Naive thymus-derived CD4-positive, alpha-beta T cell (primary cell): ENCODE results near the gene HLA-DMB. TPM values are rescaled to one million over a fixed set of nuclear protein-coding genes. Genes with fewer than 3 reads are reported as not detected.

ENCODE experiments used
- ATAC-seq: fragments of 150-1000 bp; cut with Tn5 transposase; 2 replicates; pipeline ENCODE4 v1.10.0; 2021; ENCODE audit warnings: mild to moderate bottlenecking, moderate library complexity
- CTCF ChIA-PET: fragments of 350-600 bp; sonication (Branson Sonifier 250); formaldehyde crosslinking; loops from one replicate; lab custom pipeline; 2021; ENCODE audit warnings: antibody characterized with exemption; lab: Charles Lee
- POLR2A ChIA-PET: fragments of 350-600 bp; sonication (Branson Sonifier 250); formaldehyde crosslinking; loops from one replicate; lab custom pipeline; 2021; ENCODE audit warnings: antibody characterized with exemption, inconsistent platforms; lab: Charles Lee
- DNase-seq, 9 donors: peaks; one replicate each; pipeline versions ENCODE4 v3.0.0 to v3.0.0-alpha.2; 2020 to 2022; ENCODE audit warnings: mixed read lengths in 1 of 9
- H3K27ac ChIP-seq: one replicate; pipeline ENCODE4 v1.7.0; 2013; ENCODE audit warnings: mild to moderate bottlenecking, low read depth, low read length, moderate library complexity
- H3K27me3 ChIP-seq, 2 donors: one replicate each; pipeline ENCODE4 v1.7.0; 2013; ENCODE audit warnings: low read length in 2 of 2, mild to moderate bottlenecking in 2 of 2, moderate library complexity in 2 of 2; ENCODE audit not compliant: control insufficient read depth in 2 of 2, insufficient read depth in 2 of 2
- H3K36me3 ChIP-seq, 3 experiments: 1 replicate in 2 of 3; 2 replicates in 1 of 3; pipeline ENCODE4 v1.7.0; 2013; ENCODE audit warnings: low read length in 3 of 3, mild to moderate bottlenecking in 3 of 3, moderate library complexity in 1 of 3; ENCODE audit not compliant: insufficient read depth in 3 of 3, control insufficient read depth in 2 of 3
- H3K4me1 ChIP-seq, 2 donors: one replicate each; pipeline ENCODE4 v1.7.0; 2013; ENCODE audit warnings: low read length in 2 of 2, mild to moderate bottlenecking in 2 of 2, moderate library complexity in 1 of 2; ENCODE audit not compliant: control insufficient read depth in 2 of 2, insufficient read depth in 2 of 2
- H3K4me3 ChIP-seq: 2 replicates; pipeline ENCODE4 v1.7.0; 2013; ENCODE audit warnings: mild to moderate bottlenecking, low read length
- H3K9me3 ChIP-seq, 3 experiments: 1 replicate in 2 of 3; 2 replicates in 1 of 3; pipeline ENCODE4 v1.7.0; 2013; ENCODE audit warnings: low read length in 3 of 3; ENCODE audit not compliant: control insufficient read depth in 2 of 3
- H3K27ac Mint-ChIP-seq, 9 donors: one replicate each; pipeline ENCODE4 v1.8.0; 2020 to 2022; ENCODE audit warnings: mixed read lengths in 9 of 9, mild to moderate bottlenecking in 8 of 9, moderate library complexity in 5 of 9, inconsistent platforms in 2 of 9
- H3K27me3 Mint-ChIP-seq, 5 donors: one replicate each; pipeline ENCODE4 v1.8.0; 2021 to 2022; ENCODE audit warnings: mixed read lengths in 5 of 5, mild to moderate bottlenecking in 1 of 5
- H3K36me3 Mint-ChIP-seq, 5 donors: one replicate each; pipeline ENCODE4 v1.8.0; 2020 to 2022; ENCODE audit warnings: mixed read lengths in 5 of 5, mild to moderate bottlenecking in 3 of 5, inconsistent platforms in 1 of 5
- H3K4me1 Mint-ChIP-seq, 7 donors: one replicate each; pipeline ENCODE4 v1.8.0; 2020 to 2022; ENCODE audit warnings: mixed read lengths in 7 of 7, mild to moderate bottlenecking in 3 of 7, inconsistent platforms in 1 of 7
- H3K4me3 Mint-ChIP-seq, 10 donors: one replicate each; pipeline ENCODE4 v1.8.0; 2020 to 2022; ENCODE audit warnings: mild to moderate bottlenecking in 10 of 10, mixed read lengths in 10 of 10, moderate library complexity in 6 of 10, inconsistent platforms in 2 of 10
- H3K9me3 Mint-ChIP-seq, 11 donors: one replicate each; pipeline ENCODE4 v1.8.0; 2020 to 2022; ENCODE audit warnings: mixed read lengths in 11 of 11, mild to moderate bottlenecking in 4 of 11, inconsistent platforms in 1 of 11, moderate library complexity in 1 of 11
- intact Hi-C, 2 donors: fragments of 100-400 bp; cut with micrococcal nuclease; formaldehyde crosslinking; loops; one replicate each; pipeline ENCODE4 v1.15.1; 2023
- polyA plus RNA-seq, 2 donors: library from polyadenylated mRNA; unstranded; fragments of 300-500 nt; fragmentation: Illumina TruSeq; gene quantifications; one replicate each; pipeline ENCODE4 v1.2.3, GENCODE V29; 2021
- total RNA-seq, 6 experiments: library from RNA in 5 of 6; stranded (reverse) in 5 of 6; gene quantifications; 1 replicate in 5 of 6; 2 replicates in 1 of 6; pipeline ENCODE4 v1.2.3 and lab custom pipeline; 2021 to 2026

HLA-DMB gene
- 10 to 100 TPM in 2 of 5 experiments, 1 to 10 TPM in 3; 7.8 to 82.5 (median 9.1) TPM for total RNA-seq
- polyA plus RNA-seq = 10 to 100 TPM in 1 of 2 donors, 1 to 10 TPM in 1; 8.2 to 11.9 TPM
- total RNA-seq (lab: John Stamatoyannopoulos, UW) = 3.9 reads per million, percentile 20 among the genes with 10 or more reads in this experiment

- Histone ChIP-seq H3K4me1 (peaks cover 50 to 55% of the 10 kb centered on the region in 2 donors), H3K36me3 (peaks cover 0 to 9% (median 0%) of the 10 kb centered on the region in 3 experiments), H3K4me3 (peak within 1 kb of the TSS; percentile 66), H3K27me3 (no peaks in the 10 kb centered on the region), H3K27ac (peak within 1 kb of the TSS; percentile 75), H3K9me3 (no peaks in the 10 kb centered on the region)
- intact Hi-C loops = loop anchor here (1.0 to 2.0 kb wide), 5 partner anchors 13 to 46 kb away; partner anchors contain the start of gene HLA-DMA (in 1 of the 2)
- peak; percentile 86 for ATAC-seq
- Mint-ChIP-seq H3K36me3 (peaks cover 8 to 16% (median 13%) of the 10 kb centered on the region in 5 donors), H3K27ac (peak within 1 kb of the TSS; percentile 95 to 98 (median 96)), H3K27me3 (peaks cover 0 to 7% (median 0%) of the 10 kb centered on the region in 5 donors), H3K4me3 (peak within 1 kb of the TSS; percentile 85 to 97 (median 94)), H3K4me1 (peaks cover 55 to 67% (median 62%) of the 10 kb centered on the region in 7 donors), H3K9me3 (peaks cover 0 to 3% (median 0%) of the 10 kb centered on the region in 11 donors)
- ChIA-PET CTCF (interaction anchor here (0.6 to 15.9 kb wide), 13 partner anchors 7 to 102 kb away, joined by 3 to 411 read pairs (median 6); partner anchors contain the start of genes BRD2, HLA-DMA and TAP2), POLR2A (interaction anchor here (0.6 to 14.8 kb wide), 9 partner anchors 9 to 102 kb away, joined by 3 to 614 read pairs (median 12); partner anchors contain the start of genes BRD2, HLA-DMA, PSMB8 and TAP2)
- DNase-seq = peak in 7 of 9 donors; percentile 64 to 80 (median 74)
These were observed at the start of gene HLA-DMB for GRCh38 chr6:32940656-32941213. Gene HLA-DMB (minus strand): TSS chr6:32941028. CDS start chr6:32940807, 221 bp downstream.

DNA sequence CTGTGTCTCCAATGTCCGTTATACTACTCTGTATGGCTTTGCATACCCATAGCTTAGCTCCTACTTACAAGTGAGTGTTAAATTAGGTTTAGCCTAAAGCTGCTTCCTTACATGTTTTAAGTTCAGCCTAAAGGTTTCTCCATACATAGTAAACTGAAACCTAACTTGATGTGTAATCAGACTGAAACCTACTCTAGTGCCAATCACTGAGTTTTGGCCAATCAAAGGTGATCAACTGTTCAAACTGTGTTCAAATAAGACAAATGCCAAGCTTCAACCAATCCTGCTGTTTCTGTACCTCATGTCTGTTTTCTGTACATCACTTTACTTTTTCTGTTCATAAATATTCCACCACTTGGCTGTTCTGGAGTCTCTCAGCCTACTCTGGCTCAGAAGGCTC lies 48.5 kb upstream of the HLA-DMB start:
- Mint-ChIP-seq H3K4me1 (peaks cover 3 to 15% (median 6%) of the 10 kb centered on the region in 7 donors), H3K9me3 (no peaks in the 10 kb centered on the region), H3K4me3 (no peak overlapping the region), H3K27me3 (peaks cover 0 to 18% (median 0%) of the 10 kb centered on the region in 5 donors), H3K27ac (no peak overlapping the region), H3K36me3 (peaks cover 0 to 2% (median 0%) of the 10 kb centered on the region in 5 donors)
- intact Hi-C loops = no loop called here
- ATAC-seq = no peak
- no peaks in the 10 kb centered on the region for H3K27me3 ChIP-seq
- ChIA-PET CTCF (interaction anchor here (0.6 to 6.1 kb wide), 5 partner anchors 36 to 121 kb away, joined by 3 to 157 read pairs (median 4); partner anchors contain the start of gene HLA-DMA), POLR2A (interaction anchor here (21.0 kb wide), 1 partner anchor 21 kb away, joined by 442 read pairs; the partner anchor contains the start of gene BRD2)
- H3K27ac ChIP-seq = no peak overlapping the region
- H3K9me3 ChIP-seq = no peaks in the 10 kb centered on the region
- H3K4me3 ChIP-seq = no peak overlapping the region
- H3K4me1 ChIP-seq = no peaks in the 10 kb centered on the region
- no peaks in the 10 kb centered on the region for H3K36me3 ChIP-seq
- no peak for DNase-seq

DNA sequence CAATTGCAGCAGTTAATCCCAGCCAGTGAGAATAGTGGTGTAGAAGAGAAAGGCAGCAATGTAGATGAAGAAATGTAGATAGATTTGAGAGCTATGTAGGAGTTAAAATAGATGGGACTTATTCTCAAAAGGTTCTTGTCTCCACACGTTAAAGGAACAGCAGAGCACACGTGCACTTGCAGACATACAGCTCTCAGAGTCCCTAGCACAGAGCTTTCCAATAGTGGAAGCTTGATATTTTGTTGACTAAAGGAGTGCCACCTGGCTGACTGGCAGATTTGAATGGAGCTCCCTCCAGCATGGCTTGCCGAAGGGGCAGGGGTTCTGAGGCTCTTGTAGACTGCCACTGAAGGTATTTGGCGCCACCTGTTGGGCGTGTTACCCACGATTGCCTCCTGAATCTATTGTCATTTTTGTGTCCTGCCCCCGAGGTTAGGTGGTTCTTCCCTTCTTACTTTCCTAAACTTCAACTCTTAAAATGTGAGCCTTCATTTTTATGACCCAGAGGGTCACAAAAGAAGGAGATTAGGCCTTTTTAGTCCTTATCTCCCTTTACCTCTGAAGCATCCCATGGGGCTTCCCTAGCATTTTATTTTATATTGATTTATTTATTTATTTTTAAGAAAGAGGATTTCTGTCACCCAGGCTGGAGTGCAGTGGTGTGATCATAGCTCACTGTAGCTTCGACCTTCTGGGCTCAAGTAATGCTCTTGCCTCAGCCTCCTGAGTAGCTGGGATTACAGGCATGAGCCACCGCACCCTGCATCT lies 44.0 kb upstream of the HLA-DMB start:
- Mint-ChIP-seq H3K36me3 (peaks cover 4 to 10% (median 8%) of the 10 kb centered on the region in 5 donors), H3K9me3 (no peaks in the 10 kb centered on the region), H3K27ac (peak overlapping the region in 6 of 9 donors; percentile 34 to 75 (median 46)), H3K4me1 (peaks cover 15 to 29% (median 22%) of the 10 kb centered on the region in 7 donors), H3K4me3 (peak overlapping the region in 1 of 10 donors; percentile 4), H3K27me3 (no peaks in the 10 kb centered on the region)
- Histone ChIP-seq H3K27ac (no peak overlapping the region), H3K4me3 (no peak overlapping the region), H3K4me1 (peaks cover 0 to 6% of the 10 kb centered on the region in 2 donors), H3K27me3 (no peaks in the 10 kb centered on the region), H3K36me3 (peaks cover 11 to 23% (median 21%) of the 10 kb centered on the region in 3 experiments), H3K9me3 (no peaks in the 10 kb centered on the region)
- DNase-seq (peak; percentile 69 to 87 (median 84)), ATAC-seq (peak; percentile 86)
- ChIA-PET CTCF (interaction anchor here (0.6 to 6.1 kb wide), 37 partner anchors 11 to 1912 kb away, joined by 3 to 157 read pairs (median 5); partner anchors contain the start of genes BRD2, HLA-DMA, HLA-DMB and HLA-DOA), POLR2A (interaction anchor here (1.0 to 25.6 kb wide), 9 partner anchors 16 to 327 kb away, joined by 3 to 638 read pairs (median 5); partner anchors contain the start of genes BRD2, HLA-DMA, HLA-DMB and PSMB8)
- intact Hi-C loops = loop anchor here (1.0 kb wide), 5 partner anchors 13 to 100 kb away; partner anchors contain the start of genes BRD2 (in 1 of the 2) and HLA-DMA (in 1 of the 2)

DNA sequence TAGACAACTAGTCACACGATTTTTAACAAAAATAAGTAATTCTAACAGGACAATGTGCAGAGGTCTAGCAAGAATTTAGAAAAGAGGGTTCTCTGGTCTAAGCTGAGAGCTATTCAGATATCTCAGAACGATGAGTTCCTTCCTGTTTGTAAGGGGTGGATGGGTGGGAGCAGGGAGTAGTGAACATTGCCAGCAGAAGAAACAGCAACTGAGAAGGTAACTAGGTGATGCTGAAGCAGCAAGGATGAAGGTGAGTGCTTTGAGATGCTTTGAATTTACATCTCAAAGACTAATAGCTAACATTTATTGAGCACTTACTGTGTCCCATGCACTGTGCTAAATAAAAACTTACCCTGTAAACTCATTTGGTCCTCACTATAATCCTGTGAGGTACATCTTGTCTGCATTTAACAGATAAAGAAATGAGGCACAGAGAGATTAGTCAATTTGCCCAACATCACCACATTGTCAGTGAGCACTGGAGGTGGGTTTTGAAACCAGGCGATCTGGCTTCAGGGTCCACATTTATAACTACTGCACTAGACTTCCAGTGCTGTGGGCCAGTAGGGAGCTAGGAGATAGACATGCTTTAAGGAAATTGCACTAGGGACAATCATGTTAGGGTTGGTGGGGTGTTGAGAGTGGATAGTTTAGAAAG lies 43.3 kb upstream of the HLA-DMB start:
- no peak for DNase-seq
- peak overlapping the region in 8 of 9 donors; percentile 31 to 76 (median 52) for H3K27ac Mint-ChIP-seq
- no peaks in the 10 kb centered on the region for H3K9me3 Mint-ChIP-seq
- Histone ChIP-seq H3K9me3 (no peaks in the 10 kb centered on the region), H3K4me1 (peaks cover 0 to 6% of the 10 kb centered on the region in 2 donors), H3K36me3 (peaks cover 16 to 30% (median 28%) of the 10 kb centered on the region in 3 experiments), H3K27ac (no peak overlapping the region), H3K4me3 (no peak overlapping the region), H3K27me3 (no peaks in the 10 kb centered on the region)
- peaks cover 7 to 15% (median 11%) of the 10 kb centered on the region in 5 donors for H3K36me3 Mint-ChIP-seq
- intact Hi-C loops = loop anchor here (1.0 kb wide), 5 partner anchors 12 to 99 kb away; partner anchors contain the start of genes BRD2 (in 1 of the 2) and HLA-DMA (in 1 of the 2)
- POLR2A ChIA-PET = interaction anchor here (1.0 to 25.6 kb wide), 10 partner anchors 15 to 328 kb away, joined by 3 to 638 read pairs (median 6); partner anchors contain the start of genes BRD2, HLA-DMA, HLA-DMB and PSMB8
- H3K4me1 Mint-ChIP-seq = peaks cover 18 to 33% (median 26%) of the 10 kb centered on the region in 7 donors
- peak overlapping the region in 1 of 10 donors; percentile 4 for H3K4me3 Mint-ChIP-seq
- H3K27me3 Mint-ChIP-seq = no peaks in the 10 kb centered on the region
- CTCF ChIA-PET = interaction anchor here (0.6 to 6.1 kb wide), 38 partner anchors 11 to 1912 kb away, joined by 3 to 157 read pairs (median 5); partner anchors contain the start of genes BRD2, HLA-DMA, HLA-DMB and HLA-DOA
- peak; percentile 12 for ATAC-seq

DNA sequence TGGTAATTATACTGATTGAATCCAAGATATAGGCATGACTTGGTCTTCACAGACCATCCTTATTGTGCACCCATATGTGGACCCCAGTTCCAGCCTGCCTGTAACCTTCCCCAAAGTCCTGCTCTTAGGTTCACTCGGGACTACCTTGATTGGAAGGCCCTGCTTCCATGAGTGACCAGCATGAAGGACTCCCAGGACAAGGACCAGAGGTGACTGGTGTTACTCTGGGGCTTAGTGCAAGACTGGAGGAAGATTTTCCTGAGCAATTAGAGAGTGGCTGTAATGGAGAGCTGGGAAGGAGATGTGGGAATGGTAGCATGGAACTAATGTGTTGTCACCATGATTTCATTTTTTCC lies 42.6 kb upstream of the HLA-DMB start:
- Mint-ChIP-seq H3K36me3 (peaks cover 7 to 22% (median 16%) of the 10 kb centered on the region in 5 donors), H3K4me1 (peaks cover 18 to 38% (median 26%) of the 10 kb centered on the region in 7 donors), H3K27me3 (no peaks in the 10 kb centered on the region), H3K9me3 (no peaks in the 10 kb centered on the region), H3K27ac (peak overlapping the region in 8 of 9 donors; percentile 22 to 68 (median 51)), H3K4me3 (no peak overlapping the region)
- Histone ChIP-seq H3K9me3 (no peaks in the 10 kb centered on the region), H3K4me3 (no peak overlapping the region), H3K27me3 (no peaks in the 10 kb centered on the region), H3K27ac (no peak overlapping the region), H3K36me3 (peaks cover 20 to 36% (median 34%) of the 10 kb centered on the region in 3 experiments), H3K4me1 (peaks cover 0 to 6% of the 10 kb centered on the region in 2 donors)
- no peak for ATAC-seq
- intact Hi-C loops = no loop called here
- ChIA-PET POLR2A (interaction anchor here (1.6 to 25.6 kb wide), 6 partner anchors 15 to 101 kb away, joined by 4 to 638 read pairs (median 228); partner anchors contain the start of genes BRD2, HLA-DMA and HLA-DMB), CTCF (interaction anchor here (0.9 to 6.1 kb wide), 15 partner anchors 10 to 191 kb away, joined by 3 to 157 read pairs (median 12); partner anchors contain the start of genes BRD2, HLA-DMA and HLA-DMB)
- DNase-seq = no peak
